HUES6 (cell line): ENCODE results near the gene KASH5.

Source experiments
- H3K27ac ChIP-seq: 2 replicates; pipeline ENCODE4 v1.7.0; 2013; ENCODE audit warnings: low read depth, mild to moderate bottlenecking, low read length, inconsistent platforms
- H3K27me3 ChIP-seq: 2 replicates; pipeline ENCODE4 v1.6.1; 2013; ENCODE audit warnings: low read length; ENCODE audit not compliant: control insufficient read depth, insufficient read depth
- H3K36me3 ChIP-seq: 2 replicates; pipeline ENCODE4 v1.6.1; 2013; ENCODE audit warnings: low read length; ENCODE audit not compliant: control insufficient read depth, insufficient read depth
- H3K4me1 ChIP-seq: 2 replicates; pipeline ENCODE4 v1.6.1; 2013; ENCODE audit warnings: low read length; ENCODE audit not compliant: control insufficient read depth, insufficient read depth
- H3K4me3 ChIP-seq: 2 replicates; pipeline ENCODE4 v1.5.1; 2013; ENCODE audit warnings: low read depth, low read length
- H3K9ac ChIP-seq: one replicate; pipeline ENCODE4 v1.6.1; 2013; ENCODE audit warnings: mild to moderate bottlenecking, low read length
- H3K9me3 ChIP-seq: 2 replicates; pipeline ENCODE4 v1.6.1; 2013; ENCODE audit warnings: low read depth, low read length; ENCODE audit not compliant: control insufficient read depth, insufficient read depth

The KASH5 gene

DNA sequence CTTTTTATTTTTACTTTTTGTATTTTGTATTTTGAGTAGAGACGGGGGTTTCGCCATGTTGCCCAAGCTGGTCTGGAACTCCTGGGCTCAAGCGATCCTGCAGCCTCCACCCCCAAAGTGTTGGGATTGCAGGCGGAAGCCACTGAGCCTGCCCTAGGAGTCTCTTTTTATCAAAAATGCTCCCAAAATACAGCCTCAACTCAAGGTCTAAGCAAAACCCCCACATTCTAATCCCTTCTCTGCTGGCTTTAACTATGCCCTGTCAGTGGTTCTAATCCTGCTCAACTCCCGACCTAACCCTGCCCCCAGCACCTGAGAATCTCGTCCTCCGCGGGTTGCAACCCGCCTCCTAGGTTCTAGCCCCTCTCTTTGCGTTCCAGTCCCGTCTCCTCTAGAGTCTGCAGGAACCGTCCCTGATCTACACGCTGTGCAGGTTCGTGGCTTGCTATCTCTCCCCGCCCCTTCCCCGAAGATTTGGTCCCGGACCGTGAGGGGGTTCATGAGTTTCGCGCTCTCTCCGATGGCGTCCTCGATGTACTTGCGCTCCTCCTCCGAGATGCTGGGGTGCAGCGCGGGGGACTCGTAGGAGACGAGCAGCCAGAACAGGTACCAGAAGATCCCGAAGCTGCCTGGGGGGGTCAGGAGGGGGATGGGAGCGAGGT, 45.3 kb downstream of the KASH5 start:
- H3K9ac ChIP-seq, result no peak overlapping the region
- peaks cover 28% of the 10 kb centered on the region for H3K4me1 ChIP-seq
- no peak overlapping the region for H3K27ac ChIP-seq
- peaks cover 98% of the 10 kb centered on the region for H3K27me3 ChIP-seq
- H3K4me3 ChIP-seq, result peak overlapping the region; percentile 68; the same call in 1 of the 2 replicates
- no peaks in the 10 kb centered on the region for H3K9me3 ChIP-seq
- no peaks in the 10 kb centered on the region for H3K36me3 ChIP-seq

DNA sequence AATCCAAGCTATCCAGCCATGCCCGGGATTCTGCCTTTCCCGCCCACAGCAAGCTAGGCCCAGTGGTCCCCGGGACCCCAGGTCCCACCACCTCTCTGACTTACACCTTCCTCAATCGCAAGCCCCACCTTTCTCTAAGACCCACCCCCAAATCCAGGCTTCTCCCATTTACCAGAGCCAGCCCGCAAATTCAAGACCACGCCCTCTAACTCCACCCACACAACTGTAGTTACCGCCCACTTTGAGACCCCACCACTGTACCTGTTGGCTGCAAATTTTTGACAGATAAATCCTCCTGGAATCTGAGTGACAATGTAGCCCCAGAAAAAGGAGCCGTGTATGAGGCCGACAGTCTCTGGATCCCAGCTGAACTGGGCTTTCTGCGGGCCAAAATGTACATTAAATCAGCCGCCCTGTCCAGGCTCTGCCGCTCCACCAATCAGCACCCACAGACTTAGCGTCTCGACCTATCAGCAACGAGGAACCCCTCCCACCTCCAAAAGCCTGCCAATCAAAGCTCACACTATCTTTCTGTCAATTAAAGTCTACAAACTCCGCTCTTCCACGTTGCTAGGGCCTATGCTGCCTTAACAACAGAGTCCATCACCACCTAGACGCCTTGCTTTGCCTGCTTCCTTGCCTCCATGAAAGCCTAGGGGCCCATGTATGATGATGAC, 47.0 kb downstream of the KASH5 start:
- Histone ChIP-seq H3K27me3 (peaks cover 99% of the 10 kb centered on the region), H3K27ac (no peak overlapping the region), H3K4me1 (peaks cover 26% of the 10 kb centered on the region), H3K4me3 (no peak overlapping the region), H3K36me3 (no peaks in the 10 kb centered on the region), H3K9ac (no peak overlapping the region), H3K9me3 (no peaks in the 10 kb centered on the region)

GRCh38 chr19:49435670-49436069, 47.6 kb downstream of the KASH5 start:
- Histone ChIP-seq H3K27me3 (peaks cover 99% of the 10 kb centered on the region), H3K9ac (no peak overlapping the region), H3K27ac (no peak overlapping the region), H3K4me1 (peaks cover 28% of the 10 kb centered on the region), H3K36me3 (no peaks in the 10 kb centered on the region), H3K9me3 (no peaks in the 10 kb centered on the region), H3K4me3 (peak overlapping the region; percentile 36; the same call in 1 of the 2 replicates)

GRCh38 chr19:49436381-49437017, 48.5 kb downstream of the KASH5 start:
- H3K4me1 ChIP-seq, result peaks cover 32% of the 10 kb centered on the region
- H3K4me3 ChIP-seq, result peak overlapping the region; percentile 36
- H3K36me3 ChIP-seq, result no peaks in the 10 kb centered on the region
- no peak overlapping the region for H3K9ac ChIP-seq
- no peak overlapping the region for H3K27ac ChIP-seq
- H3K27me3 ChIP-seq, result peaks cover 97% of the 10 kb centered on the region
- no peaks in the 10 kb centered on the region for H3K9me3 ChIP-seq

GRCh38 chr19:49437231-49437630, 49.2 kb downstream of the KASH5 start:
- H3K4me3 ChIP-seq, result no peak overlapping the region
- no peaks in the 10 kb centered on the region for H3K36me3 ChIP-seq
- H3K27me3 ChIP-seq, result peaks cover 98% of the 10 kb centered on the region
- no peak overlapping the region for H3K9ac ChIP-seq
- no peak overlapping the region for H3K27ac ChIP-seq
- peaks cover 36% of the 10 kb centered on the region for H3K4me1 ChIP-seq
- no peaks in the 10 kb centered on the region for H3K9me3 ChIP-seq

GRCh38 chr19:49438261-49438660, 50.2 kb downstream of the KASH5 start:
- peaks cover 35% of the 10 kb centered on the region for H3K4me1 ChIP-seq
- H3K9ac ChIP-seq, result no peak overlapping the region
- H3K27me3 ChIP-seq, result peaks cover 90% of the 10 kb centered on the region
- no peaks in the 10 kb centered on the region for H3K36me3 ChIP-seq
- H3K27ac ChIP-seq, result no peak overlapping the region
- no peak overlapping the region for H3K4me3 ChIP-seq
- H3K9me3 ChIP-seq, result no peaks in the 10 kb centered on the region

DNA sequence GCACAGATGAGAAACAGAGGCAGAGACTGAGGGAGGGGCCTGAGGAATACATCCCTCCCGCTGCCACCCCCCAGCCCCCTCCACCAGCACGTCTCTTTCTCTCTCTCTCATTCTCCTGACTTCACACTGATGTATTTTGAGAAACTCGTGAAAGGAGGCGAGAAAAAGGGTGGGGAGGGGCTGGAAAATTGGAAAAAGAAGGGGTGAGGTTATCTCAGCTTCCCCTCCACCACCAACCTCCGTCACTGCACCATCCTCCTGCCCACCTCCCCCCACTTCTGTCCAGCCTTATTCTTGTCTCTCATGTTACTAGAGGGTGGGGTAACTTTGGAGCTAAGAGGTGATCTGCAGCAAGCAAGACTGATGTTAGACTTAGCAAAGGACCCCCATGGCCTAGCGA, 51.8 kb downstream of the KASH5 start:
- no peak overlapping the region for H3K27ac ChIP-seq
- no peak overlapping the region for H3K9ac ChIP-seq
- peaks cover 75% of the 10 kb centered on the region for H3K27me3 ChIP-seq
- no peaks in the 10 kb centered on the region for H3K9me3 ChIP-seq
- peaks cover 25% of the 10 kb centered on the region for H3K4me1 ChIP-seq
- no peak overlapping the region for H3K4me3 ChIP-seq
- no peaks in the 10 kb centered on the region for H3K36me3 ChIP-seq

- peak overlapping the region; percentile 59 for H3K4me3 ChIP-seq
- no peaks in the 10 kb centered on the region for H3K9me3 ChIP-seq
- no peak overlapping the region for H3K9ac ChIP-seq
- H3K27ac ChIP-seq, result no peak overlapping the region
- H3K4me1 ChIP-seq, result peaks cover 25% of the 10 kb centered on the region
- peaks cover 67% of the 10 kb centered on the region for H3K27me3 ChIP-seq
- H3K36me3 ChIP-seq, result no peaks in the 10 kb centered on the region
Measured at GRCh38 chr19:49440439-49441209, 52.6 kb downstream of the KASH5 start.

DNA sequence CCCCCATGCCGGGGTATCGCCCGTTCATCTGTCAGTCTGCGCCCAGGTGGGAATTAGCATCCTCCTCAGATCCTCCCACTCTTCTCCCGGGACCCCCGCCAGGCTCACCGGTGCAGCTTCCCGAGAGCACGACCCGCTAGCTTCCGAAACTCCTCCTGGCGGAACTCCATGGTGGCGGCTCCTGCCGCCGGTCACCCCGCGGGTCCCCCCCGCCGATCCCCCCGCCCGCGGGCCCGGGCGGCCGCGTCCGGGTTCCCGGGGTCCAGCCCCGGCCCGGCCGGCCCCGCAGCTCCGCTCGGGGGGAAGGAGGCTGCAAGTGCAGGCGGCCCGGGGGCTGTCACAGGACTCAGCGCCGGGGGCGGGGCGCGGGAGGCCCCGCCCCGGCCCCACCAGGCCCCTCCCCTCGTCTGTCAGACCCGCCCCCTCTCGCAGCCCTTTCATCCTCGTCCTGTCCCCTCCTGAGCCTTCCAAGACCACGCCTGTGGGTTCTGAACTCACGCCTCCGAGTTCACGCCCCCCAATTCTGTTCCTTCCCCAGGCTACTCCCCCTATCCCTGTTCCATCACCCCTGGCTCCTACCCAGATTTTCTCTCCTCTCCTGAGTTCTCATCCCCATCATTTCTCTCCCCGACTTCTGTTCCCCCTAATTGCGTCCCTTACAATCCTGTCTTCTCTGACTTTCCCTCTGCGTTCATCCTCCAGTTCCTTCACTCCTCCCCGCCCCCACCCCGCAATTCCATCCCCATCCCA, 53.3 kb downstream of the KASH5 start, which contains the start of gene SLC17A7:
SLC17A7 (minus strand) TSS at position 318 of the 750 bp plus-strand sequence; CDS start at position 170, 148 bp downstream.
- Histone ChIP-seq H3K27ac (no peak within 1 kb of the TSS), H3K4me1 (peaks cover 18% of the 10 kb centered on the region), H3K9ac (no peak within 1 kb of the TSS), H3K27me3 (peaks cover 59% of the 10 kb centered on the region), H3K36me3 (peaks cover under 1% of the 10 kb centered on the region; the same call in 1 of the 2 replicates), H3K4me3 (peak within 1 kb of the TSS; percentile 59), H3K9me3 (no peaks in the 10 kb centered on the region)

DNA sequence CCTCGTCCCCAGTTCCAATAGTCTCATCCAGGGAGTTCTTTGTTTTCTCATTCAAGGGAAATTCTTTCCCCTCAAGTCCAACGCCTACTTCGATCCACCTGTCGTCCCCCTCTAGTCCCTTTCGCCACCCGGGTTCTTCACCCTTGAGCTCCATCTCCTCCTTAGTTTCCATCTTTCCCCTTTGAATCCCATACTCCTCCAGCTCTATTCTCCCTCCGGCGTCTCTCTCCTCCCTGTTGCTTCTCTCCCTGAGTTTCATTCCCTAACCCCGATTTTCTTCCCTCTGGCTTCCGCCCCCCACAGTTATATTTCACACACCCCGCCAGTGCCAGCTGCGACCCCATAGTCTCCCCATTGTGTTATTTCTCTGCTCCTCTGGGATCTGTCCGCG, 53.9 kb downstream of the KASH5 start:
- H3K4me1 ChIP-seq, result peaks cover 13% of the 10 kb centered on the region
- peaks cover 54% of the 10 kb centered on the region for H3K27me3 ChIP-seq
- H3K27ac ChIP-seq, result no peak overlapping the region
- H3K9me3 ChIP-seq, result no peaks in the 10 kb centered on the region
- no peak overlapping the region for H3K9ac ChIP-seq
- H3K36me3 ChIP-seq, result peaks cover 6% of the 10 kb centered on the region
- H3K4me3 ChIP-seq, result peak overlapping the region; percentile 56
